Nucleus accumbens (tissue), 56 donors: ENCODE measurements around the gene KIF4A.

Source experiments
- DNase-seq, 56 donors: peaks; one replicate each; lab custom pipeline; 2025; lab: John Stamatoyannopoulos, UW

The KIF4A gene

DNA sequence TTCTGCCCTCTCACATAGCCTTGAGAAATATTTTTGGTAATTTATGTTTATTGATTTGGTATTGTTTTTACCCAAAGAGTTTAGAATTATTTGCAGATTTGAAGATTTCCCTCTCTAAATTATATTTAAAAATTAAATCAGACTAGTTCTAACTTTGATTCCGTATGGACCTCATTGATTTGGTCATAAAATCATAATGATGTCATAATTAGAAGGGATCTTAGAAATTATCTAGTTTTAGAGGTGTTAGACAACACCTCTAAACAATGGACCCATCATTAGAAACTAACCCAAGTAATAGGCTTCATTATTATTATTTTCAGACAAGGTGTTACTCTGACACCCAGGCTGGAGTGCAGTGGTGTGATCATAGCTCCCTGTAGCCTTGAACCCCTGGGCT lies 178.8 kb downstream of the KIF4A start:
- no peak for DNase-seq
